Heart right ventricle (tissue), 16 donors: ENCODE results near the gene MXD3. TPM values are rescaled to one million over a fixed set of nuclear protein-coding genes. Genes with fewer than 3 reads are reported as not detected.

Experiments used
- ATAC-seq, 8 donors: fragments of 200-7000 bp; cut with Tn5 transposase; one replicate each; pipeline ENCODE4 v1.9.1; 2020; ENCODE audit warnings: mild to moderate bottlenecking in 8 of 8, moderate library complexity in 8 of 8, moderate number of reproducible peaks in 1 of 8
- DNase-seq, 2 donors: peaks; one replicate each; pipeline ENCODE4 v3.0.0-alpha.2; 2020
- H3K27ac ChIP-seq, 10 donors: fragments of 200-600 bp; sonication (generic) in 2 of 10; one replicate each; pipeline versions ENCODE4 v1.5.0 to v1.8.0; 2020 to 2022; ENCODE audit warnings: mild to moderate bottlenecking in 3 of 10
- H3K27me3 ChIP-seq, 7 donors: fragments of 200-600 bp; one replicate each; pipeline ENCODE4 v1.8.0; 2021 to 2022; ENCODE audit warnings: mild to moderate bottlenecking in 2 of 7
- H3K36me3 ChIP-seq, 9 donors: fragments of 200-600 bp; sonication (generic) in 1 of 9; one replicate each; pipeline versions ENCODE4 v1.5.0 to v1.8.0; 2020 to 2022; ENCODE audit warnings: mild to moderate bottlenecking in 2 of 9
- H3K4me1 ChIP-seq, 9 donors: fragments of 200-600 bp; sonication (generic) in 1 of 9; one replicate each; pipeline versions ENCODE4 v1.5.0 to v1.8.0; 2020 to 2022; ENCODE audit warnings: mild to moderate bottlenecking in 4 of 9
- H3K4me3 ChIP-seq, 10 donors: fragments of 200-600 bp; sonication (generic) in 2 of 10; one replicate each; pipeline versions ENCODE4 v1.5.0 to v1.8.0; 2020 to 2022; ENCODE audit warnings: mild to moderate bottlenecking in 7 of 10, moderate library complexity in 2 of 10
- H3K9me3 ChIP-seq, 11 donors: fragments of 200-600 bp in 10 of 11; sonication (generic) in 2 of 11; one replicate each; pipeline versions ENCODE4 v1.5.0 to v1.8.0; 2013 to 2022; ENCODE audit warnings: mild to moderate bottlenecking in 2 of 11, control low read depth in 1 of 11, moderate library complexity in 1 of 11
- WGBS, 2 donors: extraction: QIAGEN DNeasy Blood & Tissue Kit; methylation state at CpG; one replicate each; pipeline ENCODE4 v1.1.7; 2013; ENCODE audit warnings: inconsistent platforms in 1 of 2; 5-methylcytosine and 5-hydroxymethylcytosine counted together
- intact Hi-C, 10 donors: fragments of 100-400 bp; cut with DNase I; formaldehyde crosslinking; loops; one replicate each; pipeline versions ENCODE4 v1.11.1 to v1.14.2; 2022
- polyA plus RNA-seq, 2 donors: library from polyadenylated mRNA; stranded (reverse); fragments of 200-250 nt; gene quantifications; one replicate each; pipeline ENCODE4 v1.2.3, GENCODE V29; 2013
- total RNA-seq, 10 donors: library from RNA; stranded (reverse); fragmentation: NEBNext Ultra II Directional in 3 of 10; extraction: Animal tissue kit (Norgen Biotek cat#: 25700) in 3 of 10; gene quantifications; one replicate each; pipeline versions ENCODE4 v1.2.1 to v1.2.4, GENCODE V29; 2021 to 2023
- TF ChIP-seq, protein P1 (sequence below), 9 donors: fragments of 200-600 bp; sonication (generic) in 2 of 9; IDR thresholded peaks; one replicate each; pipeline versions ENCODE4 v1.5.0 to v1.8.0; 2021 to 2022; ENCODE audit warnings: antibody characterized with exemption in 9 of 9, mild to moderate bottlenecking in 5 of 9, moderate library complexity in 1 of 9
- donor health status: Arrhythmogenic right ventricular cardiomyopathy.
- donor health status: ischemic (EF 13 %, LVEDD 7.1; RV severe dilation, severe dysfunction).
- donor health status: healthy with polysubstance abuse.
- donor health status: DM: no; HTN: yes; CAD: no.
- donor health status: DM: no; HTN: no; CAD: no.
- donor health status: ischemic (EF 25% LVEDD 6.9; RV normal size, moderate dysfunction).
- donor health status: ischemic (EF 25% LVEDD 5.7; RV mildly dilated, moderate dysfunction).
- donor health status: healthy.
- donor health status: DM: yes; HTN: yes; CAD: no.
- donor health status: Ischemic cardiomyopathy.
- donor health status: ischemic (EF 35%, LVEDD 5.7; RV mildly dilated, moderate dysfunction).
- donor health status: nonischemic (EF 11% LVEDD 7.7; RV severe dilation, severe dysfunction).
- donor health status: DM: yes; HTN: yes; CAD: no.
- donor health status: PGD.
- donor health status: ischemic (EF 29% LVEDD 5.4; RV normal size, mild dysfunction).
- donor health status: nonischemic (EF 23%, LVEDD 6.1; RV moderate dilation, normal function).

The MXD3 gene
- total and polyA plus RNA-seq, 12 donors = 1.2 to 7.1 (median 2.6) TPM

DNA sequence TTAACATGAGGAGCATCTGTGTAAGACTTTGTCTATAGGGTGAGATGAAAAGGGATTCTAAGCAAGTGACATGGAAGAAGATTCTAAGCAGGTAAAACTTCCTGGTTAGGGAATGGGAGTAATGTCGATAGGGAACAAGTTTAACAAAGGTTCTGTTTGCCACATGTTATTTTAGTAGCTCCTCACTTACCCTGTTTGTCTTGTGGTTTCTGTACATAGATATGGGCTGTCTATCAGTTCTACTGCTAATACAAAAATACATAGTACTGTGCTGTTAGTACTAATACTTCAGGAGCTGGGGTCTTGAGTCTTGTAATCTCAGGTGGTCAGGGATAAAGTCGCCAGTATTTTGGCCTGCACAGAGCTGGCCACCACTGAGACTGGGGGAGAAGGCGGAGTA lies 41.0 kb downstream of the MXD3 start:
- Histone ChIP-seq H3K36me3 (peaks cover 0 to 100% (median 49%) of the 10 kb centered on the region in 9 donors), H3K4me1 (no peaks in the 10 kb centered on the region), H3K27me3 (no peaks in the 10 kb centered on the region), H3K27ac (no peak overlapping the region), H3K4me3 (no peak overlapping the region), H3K9me3 (no peaks in the 10 kb centered on the region)
- 94 to 96% methylated on average over 3 of the region's 3 CpGs for WGBS, 2 donors
- TF ChIP-seq, protein P1, sequence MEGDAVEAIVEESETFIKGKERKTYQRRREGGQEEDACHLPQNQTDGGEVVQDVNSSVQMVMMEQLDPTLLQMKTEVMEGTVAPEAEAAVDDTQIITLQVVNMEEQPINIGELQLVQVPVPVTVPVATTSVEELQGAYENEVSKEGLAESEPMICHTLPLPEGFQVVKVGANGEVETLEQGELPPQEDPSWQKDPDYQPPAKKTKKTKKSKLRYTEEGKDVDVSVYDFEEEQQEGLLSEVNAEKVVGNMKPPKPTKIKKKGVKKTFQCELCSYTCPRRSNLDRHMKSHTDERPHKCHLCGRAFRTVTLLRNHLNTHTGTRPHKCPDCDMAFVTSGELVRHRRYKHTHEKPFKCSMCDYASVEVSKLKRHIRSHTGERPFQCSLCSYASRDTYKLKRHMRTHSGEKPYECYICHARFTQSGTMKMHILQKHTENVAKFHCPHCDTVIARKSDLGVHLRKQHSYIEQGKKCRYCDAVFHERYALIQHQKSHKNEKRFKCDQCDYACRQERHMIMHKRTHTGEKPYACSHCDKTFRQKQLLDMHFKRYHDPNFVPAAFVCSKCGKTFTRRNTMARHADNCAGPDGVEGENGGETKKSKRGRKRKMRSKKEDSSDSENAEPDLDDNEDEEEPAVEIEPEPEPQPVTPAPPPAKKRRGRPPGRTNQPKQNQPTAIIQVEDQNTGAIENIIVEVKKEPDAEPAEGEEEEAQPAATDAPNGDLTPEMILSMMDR (IDR thresholded peaks at IDR 0.05) = no peak
- intact Hi-C loops = loop anchor here in 1 of 10 donors (10.0 kb wide), 1 partner anchor 156 kb away; no protein-coding TSS in a partner anchor
- no peak for DNase-seq
- ATAC-seq = no peak

DNA sequence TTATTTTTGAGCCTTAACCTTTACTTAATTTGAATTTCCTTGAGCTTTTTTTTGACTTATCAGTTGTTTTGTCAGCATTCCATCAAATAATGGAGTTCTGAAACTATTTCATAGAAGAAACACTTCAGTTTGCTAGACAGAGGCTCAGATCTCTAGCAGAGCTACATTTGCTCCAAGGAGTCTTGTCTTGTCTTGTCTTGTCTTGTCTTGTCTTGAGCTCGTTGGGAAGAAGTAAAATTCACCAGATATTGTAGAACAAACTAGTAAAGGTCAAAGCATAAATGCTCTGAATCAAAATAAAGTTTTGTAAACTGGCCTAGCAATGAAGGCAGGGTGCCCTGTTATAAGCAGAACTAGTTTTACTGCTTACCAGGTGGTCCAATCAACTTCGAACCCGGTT lies 41.7 kb downstream of the MXD3 start:
- no peak overlapping the region for H3K27ac ChIP-seq
- no peaks in the 10 kb centered on the region for H3K27me3 ChIP-seq
- H3K4me3 ChIP-seq = no peak overlapping the region
- no peaks in the 10 kb centered on the region for H3K4me1 ChIP-seq
- peaks cover 0 to 100% (median 47%) of the 10 kb centered on the region in 9 donors for H3K36me3 ChIP-seq
- TF ChIP-seq, protein P1 (IDR thresholded peaks at IDR 0.05) = no peak
- H3K9me3 ChIP-seq = no peaks in the 10 kb centered on the region
- ATAC-seq (no peak), DNase-seq (no peak)
- intact Hi-C loops = loop anchor here in 1 of 10 donors (10.0 kb wide), 1 partner anchor 155 kb away; no protein-coding TSS in a partner anchor
- 92 to 93% methylated on average over 3 of the region's 3 CpGs for WGBS, 2 donors

DNA sequence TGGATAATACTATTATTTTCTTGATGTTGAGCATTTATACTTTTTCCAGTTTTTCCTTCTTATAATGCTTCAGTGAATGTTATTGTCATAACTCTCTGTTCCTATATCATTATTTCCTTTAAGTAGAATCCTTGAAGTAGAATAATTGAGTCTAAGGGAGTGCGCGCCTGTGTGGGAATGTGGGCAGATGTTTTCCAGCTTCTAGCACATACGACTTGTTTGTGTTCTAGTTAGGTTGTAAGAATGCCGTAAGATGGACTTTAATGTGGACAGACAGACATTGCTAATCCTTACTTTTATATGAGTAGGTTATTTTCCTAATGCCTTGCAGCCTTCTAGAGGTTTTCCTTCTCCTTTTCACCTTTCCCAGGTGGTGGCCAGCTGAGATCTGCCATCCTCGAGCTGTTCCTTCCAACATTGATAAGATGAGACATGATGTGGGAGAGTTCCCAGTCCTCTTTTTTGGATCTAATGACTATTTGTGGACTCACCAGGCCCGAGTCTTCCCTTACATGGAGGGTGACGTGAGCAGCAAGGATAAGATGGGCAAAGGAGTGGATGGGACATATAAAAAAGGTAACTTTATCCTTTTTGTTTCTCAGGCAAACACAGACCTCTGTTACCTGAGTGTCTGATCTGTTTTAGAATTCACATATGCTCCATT lies 42.3 kb downstream of the MXD3 start:
- WGBS, 2 donors = 89 to 92% methylated on average over 7 of the region's 7 CpGs
- Histone ChIP-seq H3K27me3 (no peaks in the 10 kb centered on the region), H3K9me3 (no peaks in the 10 kb centered on the region), H3K4me1 (no peaks in the 10 kb centered on the region), H3K4me3 (no peak overlapping the region), H3K27ac (no peak overlapping the region), H3K36me3 (peaks cover 0 to 100% (median 44%) of the 10 kb centered on the region in 9 donors)
- DNase-seq (no peak), ATAC-seq (no peak)
- TF ChIP-seq, protein P1 (IDR thresholded peaks at IDR 0.05) = no peak
- intact Hi-C loops = no loop called here

DNA sequence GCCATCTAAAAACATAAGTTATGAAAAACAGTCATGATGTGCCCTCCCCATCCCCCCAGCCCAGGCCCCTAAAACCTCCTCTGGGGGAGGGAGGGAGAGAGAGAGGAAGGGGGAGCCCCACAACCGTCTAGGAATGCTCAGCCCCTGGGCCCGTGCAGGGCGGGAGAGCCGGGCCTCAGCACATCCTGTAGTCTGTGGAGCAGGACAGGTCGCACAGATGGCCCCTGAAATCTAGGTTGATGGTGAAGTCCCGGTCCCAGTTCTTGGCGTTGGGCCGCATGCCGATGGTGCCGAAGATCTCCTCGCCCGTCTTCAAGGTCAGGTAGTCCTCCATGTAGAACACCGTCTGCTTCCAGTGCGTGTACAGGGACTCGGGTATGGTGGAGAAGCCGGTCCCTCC lies 46.3 kb downstream of the MXD3 start:
- TF ChIP-seq, protein P1 (IDR thresholded peaks at IDR 0.05) = no peak
- no peak overlapping the region for H3K27ac ChIP-seq
- no peaks in the 10 kb centered on the region for H3K4me1 ChIP-seq
- no peaks in the 10 kb centered on the region for H3K9me3 ChIP-seq
- H3K36me3 ChIP-seq = peaks cover 0 to 100% (median 57%) of the 10 kb centered on the region in 9 donors
- DNase-seq (no peak), ATAC-seq (peak in 2 of 8 donors; percentile 41 to 59)
- no peaks in the 10 kb centered on the region for H3K27me3 ChIP-seq
- H3K4me3 ChIP-seq = no peak overlapping the region
- 95% methylated on average over 16 of the region's 16 CpGs for WGBS, 2 donors
- intact Hi-C loops = no loop called here
